B cell (primary cell): Measurements from ENCODE around the gene CHST11. TPM values are rescaled to one million over a fixed set of nuclear protein-coding genes. Genes with fewer than 3 reads are reported as not detected.

Source experiments
- ATAC-seq: fragments of 200-7000 bp; cut with Tn5 transposase; one replicate; pipeline ENCODE4 v1.10.0; 2021; ENCODE audit warnings: low read depth, mild to moderate bottlenecking, moderate number of reproducible peaks, moderate library complexity
- CTCF ChIA-PET: fragments of 350-600 bp; sonication (Branson Sonifier 250); formaldehyde crosslinking; loops from one replicate; lab custom pipeline; 2021; ENCODE audit warnings: antibody characterized with exemption, inconsistent platforms; lab: Charles Lee
- POLR2A ChIA-PET: fragments of 350-600 bp; sonication (Branson Sonifier 250); formaldehyde crosslinking; loops from one replicate; lab custom pipeline; 2021; ENCODE audit warnings: antibody characterized with exemption; lab: Charles Lee
- DNase-seq: peaks from one replicate; pipeline ENCODE4 v3.0.0; 2013
- H2AFZ ChIP-seq: 2 replicates; pipeline ENCODE4 v1.6.1; 2012; ENCODE audit warnings: mild to moderate bottlenecking, low read depth, low read length; ENCODE audit not compliant: insufficient read depth, poor library complexity, severe bottlenecking
- H3K27ac ChIP-seq, 2 donors: 1 replicate in 1 of 2; 2 replicates in 1 of 2; pipeline ENCODE4 v1.5.1; 2012 to 2013; ENCODE audit warnings: low read length in 2 of 2, mild to moderate bottlenecking in 2 of 2, moderate library complexity in 1 of 2
- H3K27me3 ChIP-seq, 4 experiments: fragments of 200-600 bp in 1 of 4; sonication (generic) in 1 of 4; replicated peaks in 1 of 4; 1 replicate in 2 of 4; 2 replicates in 2 of 4; pipeline versions ENCODE4 v1.6.1 to v1.7.0; 2013 to 2016; ENCODE audit warnings: low read length in 3 of 4, mild to moderate bottlenecking in 2 of 4, mixed read lengths in 1 of 4, moderate library complexity in 1 of 4; ENCODE audit not compliant: insufficient read depth in 4 of 4, control insufficient read depth in 3 of 4; ENCODE audit errors: control extremely low read depth in 1 of 4
- H3K36me3 ChIP-seq, 2 experiments: replicated peaks in 1 of 2; 1 replicate in 1 of 2; 2 replicates in 1 of 2; pipeline versions ENCODE4 v1.6.1 to v1.7.1; 2013; ENCODE audit warnings: low read length in 1 of 2; ENCODE audit not compliant: insufficient read depth in 2 of 2, control insufficient read depth in 1 of 2; ENCODE audit errors: control extremely low read depth in 1 of 2, extremely low read depth in 1 of 2
- H3K4me1 ChIP-seq, 2 donors: fragments of 200-600 bp in 1 of 2; sonication (generic) in 1 of 2; 1 replicate in 1 of 2; 2 replicates in 1 of 2; pipeline versions ENCODE4 v1.5.1 to v1.6.1; 2013 to 2017; ENCODE audit warnings: low read length in 2 of 2; ENCODE audit not compliant: control insufficient read depth in 2 of 2, insufficient read depth in 2 of 2
- H3K4me2 ChIP-seq: replicated peaks from 2 replicates; pipeline ENCODE3; 2012; ENCODE audit warnings: mild to moderate bottlenecking, low read depth, low read length; ENCODE audit not compliant: poor library complexity, severe bottlenecking
- H3K4me3 ChIP-seq, 5 experiments: fragments of 200-600 bp in 1 of 5; sonication (generic) in 1 of 5; 1 replicate in 3 of 5; 2 replicates in 2 of 5; pipeline versions ENCODE4 v1.5.1 to v1.7.0; 2011 to 2016; ENCODE audit warnings: low read length in 4 of 5, mild to moderate bottlenecking in 4 of 5, low read depth in 2 of 5, control low read depth in 1 of 5, moderate library complexity in 1 of 5; ENCODE audit not compliant: insufficient read depth in 1 of 5; ENCODE audit errors: control extremely low read depth in 1 of 5, extremely low read depth in 1 of 5
- H3K79me2 ChIP-seq: fragments of 200-600 bp; sonication (generic); one replicate; pipeline ENCODE4 v1.6.0; 2016; ENCODE audit warnings: low read length; ENCODE audit not compliant: control insufficient read depth, insufficient read depth
- H3K9ac ChIP-seq: fragments of 200-600 bp; sonication (generic); 2 replicates; pipeline ENCODE4 v1.6.1; 2017; ENCODE audit warnings: mild to moderate bottlenecking, low read length, moderate library complexity
- H3K9me3 ChIP-seq, 3 donors: one replicate each; pipeline versions ENCODE4 v1.6.1 to v1.7.1; 2013; ENCODE audit warnings: low read length in 2 of 3; ENCODE audit not compliant: control insufficient read depth in 2 of 3, insufficient read depth in 1 of 3; ENCODE audit errors: control extremely low read depth in 1 of 3
- H4K20me1 ChIP-seq: 2 replicates; pipeline ENCODE4 v1.6.0; 2012; ENCODE audit warnings: mild to moderate bottlenecking, low read length; ENCODE audit not compliant: insufficient read depth, control insufficient read depth, poor library complexity, severe bottlenecking
- H3K27ac Mint-ChIP-seq: one replicate; pipeline ENCODE4 v1.8.0; 2021; ENCODE audit warnings: mixed read lengths
- H3K27me3 Mint-ChIP-seq: one replicate; pipeline ENCODE4 v1.8.0; 2021; ENCODE audit warnings: mixed read lengths
- H3K4me1 Mint-ChIP-seq: one replicate; pipeline ENCODE4 v1.8.0; 2021; ENCODE audit warnings: mixed read lengths
- H3K4me3 Mint-ChIP-seq: one replicate; pipeline ENCODE4 v1.8.0; 2021; ENCODE audit warnings: mixed read lengths
- H3K9me3 Mint-ChIP-seq: one replicate; pipeline ENCODE4 v1.8.0; 2022; ENCODE audit warnings: mixed read lengths; ENCODE audit not compliant: insufficient read depth
- CTCF ChIP-seq: fragments of 200-600 bp; IDR thresholded peaks from one replicate; pipeline ENCODE4 v1.8.0; 2022; ENCODE audit warnings: antibody characterized with exemption, mild to moderate bottlenecking
- EZH2 ChIP-seq: IDR thresholded peaks from 2 replicates; pipeline ENCODE4 v1.6.1; 2012; ENCODE audit warnings: borderline replicate concordance, low read depth, mild to moderate bottlenecking, moderate library complexity, low read length; ENCODE audit not compliant: insufficient read depth, poor library complexity, severe bottlenecking
- whole genome bisulfite sequencing: methylation state at CpG from one replicate; pipeline ENCODE4 v1.1.5; 2013; ENCODE audit warnings: missing lambda C conversion rate; ENCODE audit not compliant: insufficient coverage; 5-methylcytosine and 5-hydroxymethylcytosine counted together
- intact Hi-C: fragments of 100-400 bp; cut with micrococcal nuclease; formaldehyde crosslinking; loops from one replicate; pipeline ENCODE4 v1.10.0; 2022
- polyA plus RNA-seq: library from polyadenylated mRNA; depleted of rRNA; stranded (reverse); fragments of >200 nt; gene quantifications from 2 replicates; pipeline ENCODE4 v1.2.3, GENCODE V29; 2012
- total RNA-seq, 2 donors: library from RNA; stranded (reverse); fragments of 120-200 nt in 1 of 2; gene quantifications; 1 replicate in 1 of 2; 2 replicates in 1 of 2; pipeline versions ENCODE4 v1.2.3 to v1.2.4, GENCODE V29; 2013 to 2022

Gene CHST11
- total and polyA plus RNA-seq, 2 donors (not counting 1 experiment from before 2014, with no cell fraction given) = 46.3 to 152 TPM

- H2AFZ ChIP-seq = no peak overlapping the region
- Mint-ChIP-seq H3K27ac (peak overlapping the region; percentile 93), H3K9me3 (peaks cover 3% of the 10 kb centered on the region), H3K27me3 (no peaks in the 10 kb centered on the region), H3K4me1 (peaks cover 91% of the 10 kb centered on the region), H3K4me3 (peak overlapping the region; percentile 10)
- 87% methylated on average over 6 of the region's 14 CpGs for WGBS
- H4K20me1 ChIP-seq = peaks cover 14% of the 10 kb centered on the region
- peaks cover 0 to 6% of the 10 kb centered on the region in 2 experiments for H3K36me3 ChIP-seq
- peaks cover 52% of the 10 kb centered on the region for H3K79me2 ChIP-seq
- ATAC-seq = no peak
- intact Hi-C loops = no loop called here
- no peak overlapping the region for H3K9ac ChIP-seq
- H3K4me3 ChIP-seq = no peak overlapping the region
- peak overlapping the region; percentile 35 for H3K4me2 ChIP-seq
- peak; percentile 33 for DNase-seq
- no peak for TF ChIP-seq EZH2
- ChIA-PET POLR2A (interaction anchor here (0.6 to 0.9 kb wide), 3 partner anchors 11 to 304 kb away, joined by 4 to 6 read pairs (median 4); no protein-coding TSS in a partner anchor), CTCF (interaction anchor here (0.8 to 1.7 kb wide), 5 partner anchors 51 to 357 kb away, joined by 3 to 6 read pairs (median 3); no protein-coding TSS in a partner anchor)
- H3K27me3 ChIP-seq = no peaks in the 10 kb centered on the region
- peaks cover 73 to 87% of the 10 kb centered on the region in 2 donors for H3K4me1 ChIP-seq
- no peaks in the 10 kb centered on the region for H3K9me3 ChIP-seq
- peak overlapping the region in 1 of 2 donors; percentile 83 for H3K27ac ChIP-seq
These were observed 282.3 kb downstream of the CHST11 start for GRCh38 chr12:104738776-104739642.

GRCh38 chr12:104740668-104741067, 283.9 kb downstream of the CHST11 start:
- Histone ChIP-seq H3K9ac (peak overlapping the region; percentile 24), H4K20me1 (peaks cover 13% of the 10 kb centered on the region), H3K36me3 (peaks cover 0 to 6% of the 10 kb centered on the region in 2 experiments), H3K79me2 (peaks cover 56% of the 10 kb centered on the region), H3K27me3 (no peaks in the 10 kb centered on the region), H3K4me2 (peak overlapping the region; percentile 67), H3K9me3 (no peaks in the 10 kb centered on the region), H3K4me1 (peaks cover 77 to 88% of the 10 kb centered on the region in 2 donors), H3K4me3 (peak overlapping the region in 3 of 5 experiments; percentile 22 to 34 (median 33)), H3K27ac (peak overlapping the region; percentile 66 to 83), H2AFZ (peak overlapping the region; percentile 58)
- Mint-ChIP-seq H3K4me3 (peak overlapping the region; percentile 74), H3K27ac (peak overlapping the region; percentile 93), H3K27me3 (no peaks in the 10 kb centered on the region), H3K9me3 (peaks cover 5% of the 10 kb centered on the region), H3K4me1 (peaks cover 94% of the 10 kb centered on the region)
- ATAC-seq = peak; percentile 87
- ChIA-PET POLR2A (interaction anchor here (0.6 to 1.0 kb wide), 2 partner anchors 9 to 523 kb away, joined by 3 read pairs; no protein-coding TSS in a partner anchor), CTCF (interaction anchor here (0.6 to 1.7 kb wide), 7 partner anchors 9 to 312 kb away, joined by 3 to 6 read pairs (median 3); no protein-coding TSS in a partner anchor)
- TF ChIP-seq EZH2 = no peak
- no peak for TF ChIP-seq CTCF
- intact Hi-C loops = loop anchor here (1.0 to 5.0 kb wide), 3 partner anchors 158 to 358 kb away; partner anchors contain the start of gene SLC41A2
- WGBS = 0% methylated on average over 2 of the region's 6 CpGs
- DNase-seq = peak; percentile 83
